ENCODE data around the gene RIPPLY1.

The RIPPLY1 gene

DNA sequence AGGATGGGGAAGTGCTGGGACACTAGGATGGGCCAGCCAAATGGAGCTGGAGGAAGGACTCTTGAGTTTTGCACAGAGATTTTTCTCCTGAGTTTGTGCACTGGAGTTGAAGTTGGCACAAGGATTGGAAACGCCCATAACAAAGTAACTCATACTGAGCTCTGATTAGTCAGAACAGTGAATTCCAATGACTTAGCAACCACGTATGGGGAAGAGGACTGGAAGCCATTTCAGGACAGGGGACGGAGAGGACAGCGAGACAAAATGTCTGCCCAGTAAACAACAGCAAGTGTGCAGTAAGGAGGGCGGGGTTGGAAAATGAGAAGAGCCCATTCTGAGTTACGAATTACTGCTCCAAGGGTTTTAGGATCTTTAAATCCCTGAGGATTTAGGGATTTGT lies 5.9 kb downstream of the RIPPLY1 start:
- H3K4me3 ChIP-seq (replicated peaks in 1 of 2; ENCODE audit: low read depth in 2 of 2, low read length in 2 of 2), result no peak overlapping the region
- peak; percentile 40 to 81 for DNase-seq (ENCODE audit: low read depth in 2 of 2)
- TF ChIP-seq, protein P1, sequence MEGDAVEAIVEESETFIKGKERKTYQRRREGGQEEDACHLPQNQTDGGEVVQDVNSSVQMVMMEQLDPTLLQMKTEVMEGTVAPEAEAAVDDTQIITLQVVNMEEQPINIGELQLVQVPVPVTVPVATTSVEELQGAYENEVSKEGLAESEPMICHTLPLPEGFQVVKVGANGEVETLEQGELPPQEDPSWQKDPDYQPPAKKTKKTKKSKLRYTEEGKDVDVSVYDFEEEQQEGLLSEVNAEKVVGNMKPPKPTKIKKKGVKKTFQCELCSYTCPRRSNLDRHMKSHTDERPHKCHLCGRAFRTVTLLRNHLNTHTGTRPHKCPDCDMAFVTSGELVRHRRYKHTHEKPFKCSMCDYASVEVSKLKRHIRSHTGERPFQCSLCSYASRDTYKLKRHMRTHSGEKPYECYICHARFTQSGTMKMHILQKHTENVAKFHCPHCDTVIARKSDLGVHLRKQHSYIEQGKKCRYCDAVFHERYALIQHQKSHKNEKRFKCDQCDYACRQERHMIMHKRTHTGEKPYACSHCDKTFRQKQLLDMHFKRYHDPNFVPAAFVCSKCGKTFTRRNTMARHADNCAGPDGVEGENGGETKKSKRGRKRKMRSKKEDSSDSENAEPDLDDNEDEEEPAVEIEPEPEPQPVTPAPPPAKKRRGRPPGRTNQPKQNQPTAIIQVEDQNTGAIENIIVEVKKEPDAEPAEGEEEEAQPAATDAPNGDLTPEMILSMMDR (IDR thresholded peaks at IDR 0.05; ENCODE audit: low read depth, low read length), result no peak

DNA sequence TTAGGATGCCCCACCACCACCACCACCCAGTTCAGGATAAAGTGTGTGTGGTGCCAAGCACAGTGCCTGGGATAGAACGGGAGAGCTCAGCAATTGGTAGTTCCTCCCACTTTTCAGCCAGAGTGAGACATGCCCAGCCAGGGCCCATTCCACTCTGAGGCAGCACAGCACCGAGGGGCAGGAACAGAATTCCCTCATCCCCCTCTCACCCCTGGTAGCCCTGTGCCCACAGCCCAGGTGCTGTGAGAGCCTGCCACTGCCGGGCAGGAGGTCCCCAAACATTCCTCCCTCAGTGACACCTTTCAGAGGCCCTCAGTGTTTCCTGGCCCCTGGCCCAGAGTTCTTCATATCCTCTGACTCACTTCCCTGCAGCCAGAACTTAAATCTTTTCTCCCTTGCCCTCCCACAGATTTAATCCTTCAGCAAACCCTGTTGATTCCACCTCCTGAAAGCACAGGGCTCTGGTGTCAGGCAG lies 8.1 kb downstream of the RIPPLY1 start:
- DNase-seq (ENCODE audit: low read depth in 2 of 2), result peak; percentile 73 to 79
- TF ChIP-seq, protein P1 (IDR thresholded peaks at IDR 0.05; ENCODE audit: low read depth, low read length), result no peak
- no peak overlapping the region for H3K4me3 ChIP-seq (replicated peaks in 1 of 2; ENCODE audit: low read depth in 2 of 2, low read length in 2 of 2)

DNA sequence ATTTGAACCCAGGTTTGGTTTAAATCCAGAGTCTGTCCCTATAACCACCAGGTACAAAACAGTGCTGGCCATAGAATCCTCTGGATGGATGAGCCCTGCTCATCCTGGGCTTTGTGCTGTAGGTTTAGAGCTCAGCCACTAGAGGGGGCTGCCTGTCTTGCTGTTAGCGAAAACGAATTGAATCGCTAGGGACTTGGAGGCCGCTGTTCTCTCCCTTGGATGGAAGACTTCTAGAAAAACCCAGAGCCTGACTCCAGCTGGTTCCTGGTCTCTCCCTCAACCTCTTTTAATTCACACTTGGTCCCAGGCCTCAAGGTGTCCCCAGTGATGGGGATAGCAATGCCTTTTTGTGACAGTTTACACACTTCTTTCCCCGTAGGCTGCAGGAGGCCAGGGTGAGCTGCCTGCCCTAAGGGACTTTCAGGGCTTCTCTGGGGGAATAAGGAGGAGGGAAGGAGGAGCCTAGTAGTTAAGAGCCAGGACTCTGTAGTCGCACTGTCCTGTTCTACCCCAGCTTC lies 8.7 kb downstream of the RIPPLY1 start:
- no peak overlapping the region for H3K4me3 ChIP-seq (replicated peaks in 1 of 2; ENCODE audit: low read depth in 2 of 2, low read length in 2 of 2)
- DNase-seq (ENCODE audit: low read depth in 2 of 2), result peak; percentile 80 to 82
- TF ChIP-seq, protein P1 (IDR thresholded peaks at IDR 0.05; ENCODE audit: low read depth, low read length), result peak; percentile 80

DNA sequence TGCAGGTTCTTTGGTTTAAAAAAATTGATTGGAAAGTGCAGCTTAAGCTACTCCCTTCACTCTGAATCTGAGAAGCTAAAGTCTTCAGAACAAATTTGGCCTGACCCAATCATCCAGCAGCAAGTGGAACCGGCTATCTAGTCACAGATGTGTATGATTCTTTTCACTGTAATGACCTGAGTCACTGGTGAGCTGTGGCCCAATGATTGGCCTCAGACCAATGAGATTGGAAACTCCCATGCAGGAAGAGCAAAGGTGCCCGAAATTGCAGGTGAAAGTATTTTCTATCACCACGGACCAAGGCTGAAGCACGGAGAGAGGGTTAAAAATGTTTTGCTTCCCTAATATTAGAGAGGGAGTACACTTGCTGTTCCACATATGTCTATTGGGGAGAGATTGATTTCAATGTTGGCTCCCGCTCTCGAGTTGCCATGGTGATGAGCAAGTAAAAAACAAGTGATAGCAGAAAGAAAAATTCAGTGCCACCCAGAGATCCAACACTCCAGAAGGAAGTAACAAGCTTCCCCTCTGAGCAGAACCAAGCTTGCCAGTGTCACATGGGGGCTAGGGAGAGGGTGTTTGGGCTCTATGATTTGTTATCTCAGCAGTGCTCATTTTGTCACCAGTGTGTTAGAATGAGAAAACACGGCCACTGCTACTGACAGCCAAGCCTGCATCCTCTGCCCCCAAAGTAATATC lies 11.2 kb downstream of the RIPPLY1 start:
- H3K4me3 ChIP-seq (replicated peaks in 1 of 2; ENCODE audit: low read depth in 2 of 2, low read length in 2 of 2), result no peak overlapping the region
- DNase-seq (ENCODE audit: low read depth in 2 of 2), result no peak
- TF ChIP-seq, protein P1 (IDR thresholded peaks at IDR 0.05; ENCODE audit: low read depth, low read length), result no peak

DNA sequence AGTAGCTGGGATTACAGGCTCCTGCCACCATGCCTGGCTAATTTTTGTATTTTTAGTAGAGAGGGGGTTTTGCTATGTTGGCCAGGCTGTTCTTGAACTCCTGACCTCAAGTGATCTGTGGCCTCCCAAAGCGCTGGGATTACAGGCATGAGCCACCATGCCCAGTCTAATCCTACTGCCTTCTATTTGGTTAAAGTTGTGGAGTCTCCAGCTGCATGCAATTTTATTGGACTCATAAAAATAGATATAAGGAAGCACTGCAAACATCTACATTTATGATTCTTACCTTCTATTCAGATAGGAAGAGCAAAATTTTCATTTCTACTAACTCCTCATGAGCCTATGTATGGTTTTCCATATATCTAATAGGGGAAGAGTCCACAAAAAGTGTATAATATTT lies 13.7 kb downstream of the RIPPLY1 start:
- no peak overlapping the region for H3K4me3 ChIP-seq (replicated peaks in 1 of 2; ENCODE audit: low read depth in 2 of 2, low read length in 2 of 2)
- TF ChIP-seq, protein P1 (IDR thresholded peaks at IDR 0.05; ENCODE audit: low read depth, low read length), result no peak
- no peak for DNase-seq (ENCODE audit: low read depth in 2 of 2)

DNA sequence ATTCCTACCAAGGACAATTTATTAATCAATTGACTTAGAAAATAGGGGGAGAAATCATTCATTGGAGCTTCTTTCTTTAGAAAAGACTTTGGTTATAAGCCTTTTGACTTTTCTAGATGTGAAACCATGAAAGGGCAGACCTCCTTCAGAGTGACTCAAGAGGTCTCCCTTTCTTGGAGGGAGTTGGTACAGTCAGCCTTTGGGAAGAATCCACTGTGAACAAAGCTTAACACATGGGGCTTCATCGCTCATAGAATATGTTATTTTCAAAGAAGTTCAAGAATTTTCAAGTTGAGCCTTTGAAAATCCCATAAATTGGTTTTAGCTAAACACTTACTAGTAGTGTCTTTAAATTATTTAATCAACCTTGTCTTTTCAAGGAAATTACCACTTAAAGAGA lies 28.0 kb downstream of the RIPPLY1 start:
- TF ChIP-seq, protein P1 (IDR thresholded peaks at IDR 0.05; ENCODE audit: low read depth, low read length), result no peak
- H3K4me3 ChIP-seq (replicated peaks in 1 of 2; ENCODE audit: low read depth in 2 of 2, low read length in 2 of 2), result no peak overlapping the region
- DNase-seq (ENCODE audit: low read depth in 2 of 2), result peak in 1 of 2 donors; percentile 13

Data from cardiac fibroblast (primary cell).